Measurements from ENCODE around the gene FNDC7.
A peak's percentile ranks its signal among the peaks of the same experiment; 100 is the strongest.
"Not testable (repeated sequence)": the region's sequence is repeated elsewhere in the genome, so short reads cannot be mapped to it uniquely, and the experiment has no call there.

Gene FNDC7

GRCh38 chr1:108712606-108713150 is at the start of gene FNDC7:
Gene FNDC7 (plus strand): TSS chr1:108712908. CDS start chr1:108712934, 26 bp downstream.
- no peak for DNase-seq

GRCh38 chr1:108663074-108663473 is 49.6 kb upstream of the FNDC7 start:
- DNase-seq = no peak

GRCh38 chr1:108664481-108664880 is 48.2 kb upstream of the FNDC7 start:
- DNase-seq = no peak

- DNase-seq = no peak
These were observed 47.6 kb upstream of the FNDC7 start for GRCh38 chr1:108665067-108665466.

- no peak for DNase-seq
These were observed 46.9 kb upstream of the FNDC7 start for GRCh38 chr1:108665771-108666170.

- not testable (repeated sequence) for DNase-seq
These were observed 45.3 kb upstream of the FNDC7 start for GRCh38 chr1:108667422-108667821.

GRCh38 chr1:108668777-108669176 is 43.9 kb upstream of the FNDC7 start:
- no peak for DNase-seq

GRCh38 chr1:108669679-108670078 is 43.0 kb upstream of the FNDC7 start:
- no peak for DNase-seq

GRCh38 chr1:108670131-108670773 is 42.5 kb upstream of the FNDC7 start:
- no peak for DNase-seq

GRCh38 chr1:108671143-108671542 is 41.6 kb upstream of the FNDC7 start:
- no peak for DNase-seq

GRCh38 chr1:108678706-108679105 is 34.0 kb upstream of the FNDC7 start:
- no peak for DNase-seq

- no peak for DNase-seq
These were observed 33.0 kb upstream of the FNDC7 start for GRCh38 chr1:108679586-108680213.

- DNase-seq = not testable (repeated sequence)
These were observed 31.0 kb upstream of the FNDC7 start for GRCh38 chr1:108681701-108682100.

- DNase-seq = no peak
These were observed 27.2 kb upstream of the FNDC7 start for GRCh38 chr1:108685529-108685928.

- no peak for DNase-seq
These were observed 25.9 kb upstream of the FNDC7 start for GRCh38 chr1:108686614-108687313.

- DNase-seq = no peak
These were observed 21.4 kb upstream of the FNDC7 start for GRCh38 chr1:108691128-108691941.

- peak; percentile 66 for DNase-seq
These were observed 20.6 kb upstream of the FNDC7 start, which contains the start of gene PRPF38B for GRCh38 chr1:108691942-108692723. Gene PRPF38B (plus strand): TSS chr1:108692310. CDS start chr1:108692592, 282 bp downstream.

GRCh38 chr1:108692724-108693655 is 19.7 kb upstream of the FNDC7 start:
- peak; percentile 46 for DNase-seq

- DNase-seq = no peak
These were observed 17.2 kb upstream of the FNDC7 start for GRCh38 chr1:108695535-108695934.
